HL-60 (cell line): ENCODE results near the gene CFAP221.

ENCODE experiments used
- DNase-seq, 2 experiments: peaks; one replicate each; pipeline ENCODE4 v3.0.0-alpha.2; 2010 to 2020; ENCODE audit warnings: low read depth in 1 of 2, low spot score in 1 of 2
- H3K27ac ChIP-seq: fragments of 250-450 bp; sonication (Bioruptor Pico); replicated peaks from 2 replicates; pipeline ENCODE4 v1.5.1; 2020; ENCODE audit warnings: mild to moderate bottlenecking, moderate library complexity
- H3K27me3 ChIP-seq: fragments of 250-450 bp; sonication (Bioruptor Pico); 2 replicates; pipeline ENCODE4 v1.5.1; 2021; ENCODE audit warnings: mild to moderate bottlenecking, moderate library complexity; ENCODE audit not compliant: insufficient read depth, poor library complexity, severe bottlenecking
- H3K4me3 ChIP-seq: replicated peaks from 2 replicates; pipeline ENCODE4 v1.5.1; 2011; ENCODE audit warnings: mild to moderate bottlenecking, control low read depth, low read length; ENCODE audit not compliant: insufficient read depth
- CTCF ChIP-seq: IDR thresholded peaks from one replicate; pipeline ENCODE4 v1.5.1; 2011; ENCODE audit warnings: low read length, control low read depth, inconsistent platforms; ENCODE audit not compliant: insufficient read depth
- GABPA ChIP-seq: IDR thresholded peaks from 2 replicates; pipeline ENCODE4 v1.6.1; 2012; ENCODE audit warnings: low read depth
- POLR2AphosphoS5 ChIP-seq: IDR thresholded peaks from 2 replicates; pipeline ENCODE4 v1.6.1; 2012; ENCODE audit warnings: low read depth
- REST ChIP-seq: IDR thresholded peaks from 2 replicates; pipeline ENCODE4 v1.6.1; 2012; ENCODE audit warnings: low read depth; ENCODE audit not compliant: insufficient replicate concordance
- SPI1 ChIP-seq: IDR thresholded peaks from 2 replicates; pipeline ENCODE4 v1.6.1; 2012; ENCODE audit warnings: low read depth, mild to moderate bottlenecking, borderline replicate concordance

CFAP221 gene

GRCh38 chr2:119689218-119689617 lies 145.0 kb downstream of the CFAP221 start:
- TF ChIP-seq POLR2AphosphoS5 (no peak), CTCF (no peak), REST (no peak), SPI1 (no peak), GABPA (no peak)
- DNase-seq = no peak
- Histone ChIP-seq H3K27ac (no peak overlapping the region), H3K27me3 (no peaks in the 10 kb centered on the region), H3K4me3 (no peak overlapping the region)

- Histone ChIP-seq H3K4me3 (no peak overlapping the region), H3K27me3 (no peaks in the 10 kb centered on the region), H3K27ac (no peak overlapping the region)
- TF ChIP-seq CTCF = no peak
- TF ChIP-seq REST = peak; percentile 82
- TF ChIP-seq SPI1 = no peak
- TF ChIP-seq POLR2AphosphoS5 = no peak
- no peak for TF ChIP-seq GABPA
- DNase-seq = no peak
Observed at GRCh38 chr2:119691189-119691588, 146.9 kb downstream of the CFAP221 start.

- DNase-seq = no peak
- TF ChIP-seq REST = no peak
- TF ChIP-seq SPI1 = no peak
- no peak for TF ChIP-seq CTCF
- no peaks in the 10 kb centered on the region for H3K27me3 ChIP-seq
- no peak overlapping the region for H3K4me3 ChIP-seq
- no peak overlapping the region for H3K27ac ChIP-seq
Observed at GRCh38 chr2:119691651-119692245, 147.5 kb downstream of the CFAP221 start.
